ENCODE results near the gene GLRX3.

The GLRX3 gene

GRCh38 chr10:130194194-130194990 lies 58.2 kb downstream of the GLRX3 start:
- no peak overlapping the region for H3K9ac ChIP-seq (ENCODE audit: insufficient read length, low read depth)
- TF ChIP-seq YY1 (IDR thresholded peaks at IDR 0.05; ENCODE audit: insufficient read depth, insufficient read length) (no peak), SUZ12 (IDR thresholded peaks at IDR 0.05; ENCODE audit: extremely low read depth, insufficient read depth, insufficient read length) (no peak), ZNF274 (IDR thresholded peaks at IDR 0.05; ENCODE audit: low read depth, low read length) (no peak)
- no peaks in the 10 kb centered on the region for H3K27me3 ChIP-seq (ENCODE audit: insufficient read depth, insufficient read length)
- H3K4me3 ChIP-seq (ENCODE audit: insufficient read length, low read depth): no peak overlapping the region
- peaks cover 2% of the 10 kb centered on the region for H3K4me1 ChIP-seq (ENCODE audit: insufficient read depth, insufficient read length)
- peaks cover 5% of the 10 kb centered on the region; the same call in 1 of the 2 replicates for H3K9me3 ChIP-seq (ENCODE audit: insufficient read depth, low read length)
- no peak for DNase-seq (ENCODE audit: low read depth, low spot score)
- peaks cover 5% of the 10 kb centered on the region for H3K36me3 ChIP-seq (ENCODE audit: insufficient read depth, insufficient read length, low read length)

DNA sequence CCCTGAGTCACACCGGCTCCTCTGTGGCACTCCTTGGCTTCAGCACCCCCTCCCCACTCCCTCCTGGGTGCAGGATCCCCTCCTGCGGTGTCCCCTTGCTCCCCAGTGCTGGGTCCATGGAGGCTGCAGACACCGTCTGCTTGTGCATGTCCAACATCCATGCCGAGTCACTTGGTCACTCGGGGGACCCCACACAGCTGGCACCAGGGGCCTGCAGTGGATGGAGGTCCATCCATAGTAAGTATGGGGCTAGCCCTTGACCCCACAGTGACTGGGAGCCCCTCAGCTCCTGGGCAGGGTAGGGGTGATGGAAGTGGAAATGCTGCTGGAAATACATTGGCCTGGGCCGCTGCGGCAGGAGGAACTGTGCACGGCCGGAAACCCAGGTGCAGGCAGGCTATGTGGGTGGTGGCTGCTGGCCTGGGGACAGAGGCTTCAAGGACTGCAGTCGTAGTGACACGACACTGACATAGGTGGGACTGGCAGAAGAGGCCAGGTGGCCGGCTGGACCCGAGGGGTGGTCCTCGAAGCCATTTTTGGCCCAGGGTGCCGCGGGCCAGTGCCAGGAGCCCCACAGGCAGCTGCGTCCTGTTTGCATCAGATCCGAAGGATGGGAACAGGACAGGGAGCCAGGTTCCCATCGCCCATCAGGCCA lies 58.9 kb downstream of the GLRX3 start:
- no peak overlapping the region for H3K4me3 ChIP-seq (ENCODE audit: insufficient read length, low read depth)
- no peaks in the 10 kb centered on the region for H3K9me3 ChIP-seq (ENCODE audit: insufficient read depth, low read length)
- DNase-seq (ENCODE audit: low read depth, low spot score): no peak
- H3K36me3 ChIP-seq (ENCODE audit: insufficient read depth, insufficient read length, low read length): peaks cover 5% of the 10 kb centered on the region
- no peak overlapping the region for H3K9ac ChIP-seq (ENCODE audit: insufficient read length, low read depth)
- TF ChIP-seq YY1 (IDR thresholded peaks at IDR 0.05; ENCODE audit: insufficient read depth, insufficient read length) (no peak), SUZ12 (IDR thresholded peaks at IDR 0.05; ENCODE audit: extremely low read depth, insufficient read depth, insufficient read length) (no peak), ZNF274 (IDR thresholded peaks at IDR 0.05; ENCODE audit: low read depth, low read length) (no peak)
- no peaks in the 10 kb centered on the region for H3K27me3 ChIP-seq (ENCODE audit: insufficient read depth, insufficient read length)
- peaks cover 2% of the 10 kb centered on the region for H3K4me1 ChIP-seq (ENCODE audit: insufficient read depth, insufficient read length)

GRCh38 chr10:130195746-130196294 lies 59.6 kb downstream of the GLRX3 start:
- H3K4me1 ChIP-seq (ENCODE audit: insufficient read depth, insufficient read length): peaks cover 2% of the 10 kb centered on the region
- no peaks in the 10 kb centered on the region for H3K9me3 ChIP-seq (ENCODE audit: insufficient read depth, low read length)
- no peaks in the 10 kb centered on the region for H3K27me3 ChIP-seq (ENCODE audit: insufficient read depth, insufficient read length)
- H3K4me3 ChIP-seq (ENCODE audit: insufficient read length, low read depth): no peak overlapping the region
- no peak for TF ChIP-seq ZNF274 (IDR thresholded peaks at IDR 0.05; ENCODE audit: low read depth, low read length)
- no peak for TF ChIP-seq YY1 (IDR thresholded peaks at IDR 0.05; ENCODE audit: insufficient read depth, insufficient read length)
- TF ChIP-seq SUZ12 (IDR thresholded peaks at IDR 0.05; ENCODE audit: extremely low read depth, insufficient read depth, insufficient read length): no peak
- no peak overlapping the region for H3K9ac ChIP-seq (ENCODE audit: insufficient read length, low read depth)
- no peak for DNase-seq (ENCODE audit: low read depth, low spot score)
- peaks cover 5% of the 10 kb centered on the region for H3K36me3 ChIP-seq (ENCODE audit: insufficient read depth, insufficient read length, low read length)

GRCh38 chr10:130196511-130197487 lies 60.6 kb downstream of the GLRX3 start:
- Histone ChIP-seq H3K9ac (ENCODE audit: insufficient read length, low read depth) (no peak overlapping the region), H3K4me3 (ENCODE audit: insufficient read length, low read depth) (no peak overlapping the region), H3K36me3 (ENCODE audit: insufficient read depth, insufficient read length, low read length) (peaks cover 5% of the 10 kb centered on the region), H3K4me1 (ENCODE audit: insufficient read depth, insufficient read length) (peaks cover 2% of the 10 kb centered on the region), H3K9me3 (ENCODE audit: insufficient read depth, low read length) (no peaks in the 10 kb centered on the region), H3K27me3 (ENCODE audit: insufficient read depth, insufficient read length) (no peaks in the 10 kb centered on the region)
- no peak for DNase-seq (ENCODE audit: low read depth, low spot score)
- no peak for TF ChIP-seq YY1 (IDR thresholded peaks at IDR 0.05; ENCODE audit: insufficient read depth, insufficient read length)
- no peak for TF ChIP-seq SUZ12 (IDR thresholded peaks at IDR 0.05; ENCODE audit: extremely low read depth, insufficient read depth, insufficient read length)

DNA sequence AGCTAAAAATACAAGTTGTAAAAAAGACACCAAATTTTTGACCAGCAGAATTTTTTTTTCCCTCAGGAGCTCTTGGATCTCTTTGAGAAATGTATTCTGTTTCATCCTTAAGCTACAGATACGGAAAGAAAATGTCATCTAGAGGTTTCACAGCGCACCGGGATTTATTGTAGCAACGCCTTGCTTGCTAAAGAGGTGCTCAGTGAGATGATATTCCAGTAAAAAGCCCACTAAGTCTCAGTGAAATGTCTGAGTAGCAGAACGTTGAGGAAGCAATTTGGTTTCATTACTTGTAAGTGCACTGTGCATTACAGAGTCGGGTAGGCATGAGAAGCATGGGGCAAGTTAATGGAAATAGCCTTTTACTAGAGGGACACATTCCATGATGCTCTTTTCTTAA lies 62.5 kb downstream of the GLRX3 start:
- no peak for TF ChIP-seq SUZ12 (IDR thresholded peaks at IDR 0.05; ENCODE audit: extremely low read depth, insufficient read depth, insufficient read length)
- no peak for TF ChIP-seq YY1 (IDR thresholded peaks at IDR 0.05; ENCODE audit: insufficient read depth, insufficient read length)
- TF ChIP-seq ZNF274 (IDR thresholded peaks at IDR 0.05; ENCODE audit: low read depth, low read length): no peak
- H3K9ac ChIP-seq (ENCODE audit: insufficient read length, low read depth): no peak overlapping the region
- H3K9me3 ChIP-seq (ENCODE audit: insufficient read depth, low read length): no peaks in the 10 kb centered on the region
- peaks cover 5% of the 10 kb centered on the region for H3K36me3 ChIP-seq (ENCODE audit: insufficient read depth, insufficient read length, low read length)
- no peak overlapping the region for H3K4me3 ChIP-seq (ENCODE audit: insufficient read length, low read depth)
- H3K4me1 ChIP-seq (ENCODE audit: insufficient read depth, insufficient read length): peaks cover 2% of the 10 kb centered on the region
- no peak for DNase-seq (ENCODE audit: low read depth, low spot score)
- H3K27me3 ChIP-seq (ENCODE audit: insufficient read depth, insufficient read length): no peaks in the 10 kb centered on the region

GRCh38 chr10:130200179-130201042 lies 64.2 kb downstream of the GLRX3 start:
- Histone ChIP-seq H3K36me3 (ENCODE audit: insufficient read depth, insufficient read length, low read length) (peaks cover 5% of the 10 kb centered on the region), H3K27me3 (ENCODE audit: insufficient read depth, insufficient read length) (no peaks in the 10 kb centered on the region), H3K4me1 (ENCODE audit: insufficient read depth, insufficient read length) (no peaks in the 10 kb centered on the region), H3K9me3 (ENCODE audit: insufficient read depth, low read length) (no peaks in the 10 kb centered on the region), H3K4me3 (ENCODE audit: insufficient read length, low read depth) (no peak overlapping the region), H3K9ac (ENCODE audit: insufficient read length, low read depth) (no peak overlapping the region)
- TF ChIP-seq SUZ12 (IDR thresholded peaks at IDR 0.05; ENCODE audit: extremely low read depth, insufficient read depth, insufficient read length): no peak
- DNase-seq (ENCODE audit: low read depth, low spot score): no peak
